Body of pancreas (tissue), 4 donors: ENCODE results near the gene CYP2U1. TPM values are rescaled to one million over a fixed set of nuclear protein-coding genes. Genes with fewer than 3 reads are reported as not detected.
"Not testable (repeated sequence)": the region's sequence is repeated elsewhere in the genome, so short reads cannot be mapped to it uniquely, and the experiment has no call there.

Source experiments
- ATAC-seq: fragments of 150-250 bp; one replicate; pipeline ENCODE4 v1.9.1; 2016
- DNase-seq, 4 donors: peaks; one replicate each; pipeline ENCODE4 v3.0.0-alpha.2; 2019
- H3K27ac ChIP-seq, 4 donors: fragments of 200-600 bp; sonication (generic); 1 replicate in 3 of 4; 2 replicates in 1 of 4; pipeline versions ENCODE4 v1.5.1 to v1.6.1; 2016 to 2019; ENCODE audit warnings: mild to moderate bottlenecking in 1 of 4, mixed read lengths in 1 of 4, moderate library complexity in 1 of 4
- H3K27me3 ChIP-seq, 2 donors: fragments of 200-600 bp; sonication (generic); one replicate each; pipeline ENCODE4 v1.6.0; 2016; ENCODE audit warnings: mild to moderate bottlenecking in 1 of 2
- H3K36me3 ChIP-seq, 2 donors: fragments of 200-600 bp; sonication (generic); replicated peaks in 1 of 2; 2 replicates each; pipeline ENCODE4 v1.5.1; 2016; ENCODE audit warnings: low read depth in 2 of 2; ENCODE audit not compliant: insufficient read depth in 1 of 2
- H3K4me1 ChIP-seq: fragments of 200-600 bp; sonication (generic); one replicate; pipeline ENCODE4 v1.6.0; 2016
- H3K4me3 ChIP-seq, 2 donors: fragments of 200-600 bp; sonication (generic); 1 replicate in 1 of 2; 2 replicates in 1 of 2; pipeline ENCODE4 v1.5.1; 2016 to 2019
- H3K9me3 ChIP-seq, 3 donors: fragments of 200-600 bp; sonication (generic); 1 replicate in 2 of 3; 2 replicates in 1 of 3; pipeline ENCODE4 v1.5.1; 2016
- POLR2A ChIP-seq, 3 donors: fragments of 450-650 bp; IDR thresholded peaks; one replicate each; pipeline ENCODE4 v1.6.1; 2016; ENCODE audit warnings: antibody characterized with exemption in 3 of 3, mild to moderate bottlenecking in 2 of 3
- WGBS, 2 donors: methylation state at CpG; one replicate each; pipeline ENCODE4 v1.1.5; 2017; 5-methylcytosine and 5-hydroxymethylcytosine counted together
- intact Hi-C: fragments of 100-400 bp; cut with DNase I; formaldehyde crosslinking; loops from one replicate; pipeline ENCODE4 v1.15.1; 2023
- total RNA-seq, 2 donors: library from RNA; depleted of rRNA; stranded (reverse); fragments of >200 nt; gene quantifications; one replicate each; pipeline ENCODE4 v1.1.0, GENCODE V29; 2016
- TF ChIP-seq, protein P1 (sequence below), 7 experiments: fragments of 450-650 bp in 4 of 7; fragments of 200-600 bp in 3 of 7; sonication (generic) in 3 of 7; IDR thresholded peaks; one replicate each; pipeline ENCODE4 v1.5.1; 2016 to 2019; ENCODE audit warnings: antibody characterized with exemption in 7 of 7

The CYP2U1 gene
- total RNA-seq, 2 donors from 2014 or later: 5.7 to 7.6 TPM

DNA sequence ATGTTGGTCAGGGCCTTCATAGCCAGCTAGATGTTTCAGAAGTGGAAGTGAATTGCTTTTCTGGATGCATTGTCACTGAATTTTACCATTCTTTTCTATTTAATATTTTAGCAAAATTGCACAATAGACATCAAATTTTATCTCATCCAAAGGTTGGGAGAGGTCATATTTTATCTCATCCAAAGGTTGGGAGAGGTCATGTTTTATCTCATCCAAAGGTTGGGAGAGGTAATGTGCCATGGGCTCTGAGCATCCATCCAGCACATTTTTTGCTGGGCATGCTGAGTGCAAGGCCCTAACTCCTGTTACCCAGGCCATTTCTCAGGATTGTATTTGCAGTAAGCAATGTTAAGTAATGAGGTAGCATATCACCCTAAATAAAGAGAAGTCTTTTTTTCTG is 14.7 kb upstream of the CYP2U1 start:
- no peaks in the 10 kb centered on the region for H3K27me3 ChIP-seq
- no peaks in the 10 kb centered on the region for H3K4me1 ChIP-seq
- intact Hi-C loops: loop anchor here (5.0 kb wide), 1 partner anchor 159 kb away; no protein-coding TSS in a partner anchor
- H3K4me3 ChIP-seq: no peak overlapping the region
- ATAC-seq: no peak
- DNase-seq: no peak
- H3K27ac ChIP-seq: no peak overlapping the region
- H3K9me3 ChIP-seq: no peaks in the 10 kb centered on the region
- no peaks in the 10 kb centered on the region for H3K36me3 ChIP-seq
- TF ChIP-seq, protein P1, sequence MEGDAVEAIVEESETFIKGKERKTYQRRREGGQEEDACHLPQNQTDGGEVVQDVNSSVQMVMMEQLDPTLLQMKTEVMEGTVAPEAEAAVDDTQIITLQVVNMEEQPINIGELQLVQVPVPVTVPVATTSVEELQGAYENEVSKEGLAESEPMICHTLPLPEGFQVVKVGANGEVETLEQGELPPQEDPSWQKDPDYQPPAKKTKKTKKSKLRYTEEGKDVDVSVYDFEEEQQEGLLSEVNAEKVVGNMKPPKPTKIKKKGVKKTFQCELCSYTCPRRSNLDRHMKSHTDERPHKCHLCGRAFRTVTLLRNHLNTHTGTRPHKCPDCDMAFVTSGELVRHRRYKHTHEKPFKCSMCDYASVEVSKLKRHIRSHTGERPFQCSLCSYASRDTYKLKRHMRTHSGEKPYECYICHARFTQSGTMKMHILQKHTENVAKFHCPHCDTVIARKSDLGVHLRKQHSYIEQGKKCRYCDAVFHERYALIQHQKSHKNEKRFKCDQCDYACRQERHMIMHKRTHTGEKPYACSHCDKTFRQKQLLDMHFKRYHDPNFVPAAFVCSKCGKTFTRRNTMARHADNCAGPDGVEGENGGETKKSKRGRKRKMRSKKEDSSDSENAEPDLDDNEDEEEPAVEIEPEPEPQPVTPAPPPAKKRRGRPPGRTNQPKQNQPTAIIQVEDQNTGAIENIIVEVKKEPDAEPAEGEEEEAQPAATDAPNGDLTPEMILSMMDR (IDR thresholded peaks at IDR 0.05): no peak
- no peak for TF ChIP-seq POLR2A (IDR thresholded peaks at IDR 0.05)

DNA sequence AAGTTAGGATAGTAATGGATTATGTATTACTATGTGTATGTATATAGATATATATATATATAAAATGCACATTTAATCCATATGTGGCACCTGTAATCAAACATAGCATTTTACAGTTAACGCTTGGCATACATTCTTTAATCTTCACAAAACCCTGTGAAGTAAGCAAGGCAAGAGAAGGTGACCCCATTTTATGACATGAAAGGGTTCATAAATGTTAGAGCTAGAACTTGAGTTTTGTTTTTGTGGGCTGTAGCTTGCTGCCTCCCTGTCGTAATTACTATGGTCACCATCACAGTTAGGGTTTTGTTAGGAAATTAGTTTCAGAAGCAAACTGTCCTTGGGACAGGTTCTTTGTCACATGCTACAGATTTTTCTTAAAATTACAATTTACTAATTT is 13.8 kb upstream of the CYP2U1 start:
- DNase-seq (no peak), ATAC-seq (no peak)
- no peaks in the 10 kb centered on the region for H3K36me3 ChIP-seq
- 95 to 96% methylated on average over 2 of the region's 2 CpGs for WGBS, 2 donors
- H3K27me3 ChIP-seq: no peaks in the 10 kb centered on the region
- H3K9me3 ChIP-seq: no peaks in the 10 kb centered on the region
- H3K4me3 ChIP-seq: no peak overlapping the region
- no peak for TF ChIP-seq POLR2A (IDR thresholded peaks at IDR 0.05)
- TF ChIP-seq, protein P1 (IDR thresholded peaks at IDR 0.05): no peak
- H3K27ac ChIP-seq: no peak overlapping the region
- intact Hi-C loops: loop anchor here (5.0 kb wide), 1 partner anchor 160 kb away; no protein-coding TSS in a partner anchor
- H3K4me1 ChIP-seq: no peaks in the 10 kb centered on the region

DNA sequence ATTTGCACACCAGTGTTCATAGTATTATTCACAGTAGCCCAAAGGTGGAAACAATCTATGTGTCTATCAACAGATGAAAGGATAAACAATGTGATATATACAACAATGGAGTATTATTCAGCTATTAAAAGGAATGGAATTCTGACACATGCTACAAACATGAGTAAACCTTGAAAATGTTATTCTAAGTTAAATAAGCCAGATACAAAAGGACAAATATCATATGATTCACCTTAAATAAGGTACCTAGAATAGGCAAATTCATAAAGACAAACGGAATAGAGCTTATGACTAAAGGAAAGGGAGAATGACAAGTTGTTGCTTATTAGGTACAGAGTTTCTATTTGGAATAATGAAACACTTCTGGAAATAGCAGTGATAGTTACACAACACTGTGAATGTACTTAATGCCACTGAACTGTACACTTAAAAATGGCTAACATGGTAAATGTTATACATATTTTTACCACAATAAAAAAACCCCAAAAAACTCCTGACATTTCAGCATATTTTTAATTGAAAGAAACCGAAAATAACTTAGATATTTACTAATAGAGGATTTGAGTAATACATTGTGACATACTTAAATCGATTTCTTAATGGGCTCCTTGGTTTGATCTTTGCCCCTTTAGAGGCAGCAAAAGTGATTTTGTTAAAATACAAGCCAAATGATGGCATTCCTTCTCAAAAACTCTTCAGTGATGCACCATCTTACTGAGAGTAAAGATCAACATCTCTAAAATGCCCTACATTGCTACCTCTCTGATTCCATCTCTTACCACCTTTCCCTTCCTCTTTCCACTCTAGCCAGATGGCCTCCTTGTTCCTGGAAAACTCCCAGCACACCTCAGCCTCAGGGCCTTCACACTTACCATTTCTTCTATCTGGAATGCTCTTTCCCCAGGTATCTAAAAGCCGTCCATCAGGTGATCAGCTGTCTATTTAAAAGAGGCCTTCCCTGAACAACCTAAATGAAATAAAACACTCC is 8.6 kb upstream of the CYP2U1 start:
- ATAC-seq (no peak), DNase-seq (no peak)
- Histone ChIP-seq H3K4me1 (no peaks in the 10 kb centered on the region), H3K9me3 (no peaks in the 10 kb centered on the region), H3K4me3 (no peak overlapping the region), H3K27ac (no peak overlapping the region), H3K36me3 (no peaks in the 10 kb centered on the region), H3K27me3 (no peaks in the 10 kb centered on the region)
- 68 to 81% methylated on average over 4 of the region's 4 CpGs for WGBS, 2 donors
- no peak for TF ChIP-seq POLR2A (IDR thresholded peaks at IDR 0.05)
- TF ChIP-seq, protein P1 (IDR thresholded peaks at IDR 0.05): no peak
- intact Hi-C loops: no loop called here

DNA sequence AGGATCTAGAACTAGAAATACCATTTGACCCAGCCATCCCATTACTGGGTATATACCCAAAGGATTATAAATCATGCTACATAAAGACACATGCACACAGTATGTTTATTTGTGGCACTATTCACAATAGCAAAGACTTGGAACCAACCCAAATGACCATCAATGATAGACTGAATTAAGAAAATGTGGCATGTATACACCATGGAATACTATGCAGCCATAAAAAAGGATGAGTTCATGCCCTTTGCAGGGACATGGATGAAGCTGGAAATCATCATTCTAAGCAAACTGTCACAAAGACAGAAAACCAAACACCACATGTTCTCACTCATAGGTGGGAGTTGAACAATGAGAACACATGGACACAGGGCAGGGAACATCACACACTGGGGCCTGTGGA is 5.6 kb upstream of the CYP2U1 start:
- H3K4me3 ChIP-seq, ATAC-seq, H3K27me3 ChIP-seq, H3K36me3 ChIP-seq, DNase-seq, H3K9me3 ChIP-seq, H3K27ac ChIP-seq, intact Hi-C loops, H3K4me1 ChIP-seq: not testable (repeated sequence)

DNA sequence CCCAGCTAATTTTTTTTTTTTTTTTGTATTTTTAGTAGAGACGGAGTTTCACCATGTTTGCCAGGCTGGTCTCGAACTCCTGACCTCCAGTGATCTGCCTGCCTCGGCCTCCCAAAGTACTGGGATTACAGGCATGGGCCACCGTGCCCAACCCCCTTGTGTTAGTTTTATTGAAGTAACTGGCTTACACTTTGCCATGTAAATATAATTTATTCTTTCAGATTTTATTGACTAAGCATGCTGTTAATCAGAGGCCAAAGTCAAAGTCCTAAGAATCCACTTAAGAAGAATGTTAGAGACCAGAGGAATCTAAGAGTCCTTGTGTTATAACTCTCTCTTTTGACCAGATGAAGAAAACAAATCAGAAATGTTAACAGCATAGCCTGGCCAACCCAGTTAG is 4.5 kb upstream of the CYP2U1 start:
- H3K9me3 ChIP-seq, DNase-seq, intact Hi-C loops, H3K4me1 ChIP-seq, H3K4me3 ChIP-seq, H3K27me3 ChIP-seq, ATAC-seq, H3K27ac ChIP-seq, H3K36me3 ChIP-seq: not testable (repeated sequence)
- 75 to 89% methylated on average over 4 of the region's 4 CpGs for WGBS, 2 donors
